SK-N-SH treated with all-trans-retinoic acid at 6 μM for 48 hours (cell line): Measurements from ENCODE around the gene BATF3.

Source experiments
- ARNTL ChIP-seq: fragments of 450-650 bp; formaldehyde crosslinking; IDR thresholded peaks from 2 replicates; pipeline ENCODE4 v1.5.0; 2020; ENCODE audit warnings: low read depth, mild to moderate bottlenecking, moderate library complexity, borderline replicate concordance
- BACH2 ChIP-seq: fragments of 250-450 bp; sonication (Bioruptor Pico); IDR thresholded peaks from 2 replicates; pipeline ENCODE4 v1.9.0; 2021; ENCODE audit warnings: mild to moderate bottlenecking, borderline replicate concordance
- CREB5 ChIP-seq: fragments of 250-450 bp; sonication (Bioruptor Pico); IDR thresholded peaks from 2 replicates; pipeline ENCODE4 v1.5.1; 2020; ENCODE audit warnings: low read depth, mild to moderate bottlenecking, moderate library complexity
- CSDC2 ChIP-seq: fragments of 250-450 bp; sonication (Bioruptor Pico); IDR thresholded peaks from 2 replicates; pipeline ENCODE4 v1.5.0; 2020; ENCODE audit warnings: mild to moderate bottlenecking, moderate library complexity
- PATZ1 ChIP-seq: fragments of 250-450 bp; sonication (Bioruptor Pico); IDR thresholded peaks from 2 replicates; pipeline ENCODE4 v1.8.0; 2020; ENCODE audit warnings: mild to moderate bottlenecking, moderate library complexity, borderline replicate concordance
- POU6F1 ChIP-seq: fragments of 250-450 bp; sonication (Bioruptor Pico); IDR thresholded peaks from 2 replicates; pipeline ENCODE4 v1.8.0; 2021; ENCODE audit warnings: low read depth, mild to moderate bottlenecking, moderate library complexity, borderline replicate concordance
- SNAI2 ChIP-seq: fragments of 250-450 bp; sonication (Bioruptor Pico); IDR thresholded peaks from 2 replicates; pipeline ENCODE4 v1.5.0; 2020; ENCODE audit warnings: mild to moderate bottlenecking, moderate library complexity
- ZFP3 ChIP-seq: fragments of 250-450 bp; sonication (Bioruptor Pico); IDR thresholded peaks from 2 replicates; pipeline ENCODE4 v1.5.0; 2020; ENCODE audit warnings: mild to moderate bottlenecking, moderate library complexity
- ZFP30 ChIP-seq: fragments of 450-650 bp; formaldehyde crosslinking; IDR thresholded peaks from 2 replicates; pipeline ENCODE4 v1.5.0; 2022; ENCODE audit warnings: mild to moderate bottlenecking, moderate library complexity
- ZNF565 ChIP-seq: fragments of 450-650 bp; formaldehyde crosslinking; conservative IDR thresholded peaks from 2 replicates; pipeline ENCODE4 v1.5.0; 2020; ENCODE audit warnings: low read depth, mild to moderate bottlenecking, moderate library complexity

GRCh38 chr1:212684076-212684475 lies 15.6 kb downstream of the BATF3 start:
- TF ChIP-seq SNAI2 (no peak), ZFP30 (CRISPR knock-in tag) (no peak), ZNF565 (CRISPR knock-in tag) (no peak), PATZ1 (CRISPR knock-in tag) (no peak), BACH2 (no peak), ZFP3 (no peak), CSDC2 (CRISPR knock-in tag) (no peak), CREB5 (no peak), ARNTL (CRISPR knock-in tag) (no peak), POU6F1 (CRISPR knock-in tag) (no peak)
